CD4-positive, alpha-beta T cell treated with Interferon gamma for 1 hour (primary cell): ENCODE measurements around the gene SSBP4.
"Not testable (repeated sequence)": the region's sequence is repeated elsewhere in the genome, so short reads cannot be mapped to it uniquely, and the experiment has no call there.

Experiments
- DNase-seq: peaks from one replicate; pipeline ENCODE4 v3.0.0-alpha.2; 2020

SSBP4 gene

GRCh38 chr19:18396471-18397241 is 22.5 kb upstream of the SSBP4 start:
- DNase-seq, result no peak

- peak; percentile 81 for DNase-seq
Observed at GRCh38 chr19:18397242-18398202, 21.7 kb upstream of the SSBP4 start, which contains the start of gene LRRC25. TSS of gene LRRC25 (minus strand) at chr19:18397622. CDS start at chr19:18396963, 659 bp downstream.

GRCh38 chr19:18399008-18399407 is 20.2 kb upstream of the SSBP4 start:
- no peak for DNase-seq

- DNase-seq, result peak; percentile 78
Observed at GRCh38 chr19:18401580-18402112, 17.6 kb upstream of the SSBP4 start.

GRCh38 chr19:18402455-18403248 is 16.5 kb upstream of the SSBP4 start:
- DNase-seq, result not testable (repeated sequence)

GRCh38 chr19:18405754-18406153 is 13.4 kb upstream of the SSBP4 start:
- not testable (repeated sequence) for DNase-seq

- no peak for DNase-seq
Observed at GRCh38 chr19:18406749-18407148, 12.4 kb upstream of the SSBP4 start.

- DNase-seq, result peak; percentile 63
Observed at GRCh38 chr19:18408053-18408476, 11.1 kb upstream of the SSBP4 start.

- no peak for DNase-seq
Observed at GRCh38 chr19:18412610-18413239, 6.5 kb upstream of the SSBP4 start.

- peak; percentile 28 for DNase-seq
Observed at GRCh38 chr19:18414504-18415177, 4.6 kb upstream of the SSBP4 start.

GRCh38 chr19:18415178-18415867 is 3.9 kb upstream of the SSBP4 start:
- peak; percentile 21 for DNase-seq

GRCh38 chr19:18416778-18417249 is 2.4 kb upstream of the SSBP4 start:
- DNase-seq, result peak; percentile 89

GRCh38 chr19:18417250-18418028 is 1.8 kb upstream of the SSBP4 start:
- DNase-seq, result peak; percentile 63

GRCh38 chr19:18418029-18418482 is 1.1 kb upstream of the SSBP4 start:
- DNase-seq, result no peak

- DNase-seq, result peak; percentile 57
Observed at GRCh38 chr19:18418483-18419194, 559 bp upstream of the SSBP4 start.

- DNase-seq, result peak; percentile 52
Observed at GRCh38 chr19:18419699-18420460, 682 bp downstream of the SSBP4 start.

- DNase-seq, result no peak
Observed at GRCh38 chr19:18420930-18421329, 1.7 kb downstream of the SSBP4 start.

GRCh38 chr19:18421371-18421959 is 2.3 kb downstream of the SSBP4 start:
- no peak for DNase-seq
